Activated CD4-positive, alpha-beta T cell treated with anti-CD3 and anti-CD28 coated beads for 24 hours (primary cell): ENCODE data around the gene UNG.
"Not testable (repeated sequence)": the region's sequence is repeated elsewhere in the genome, so short reads cannot be mapped to it uniquely, and the experiment has no call there.

Experiments
- DNase-seq, 2 donors: peaks; one replicate each; pipeline ENCODE4 v3.0.0-alpha.2; 2020; ENCODE audit warnings: low read depth in 2 of 2

The UNG gene

GRCh38 chr12:109121346-109121880, 24.0 kb downstream of the UNG start:
- DNase-seq: no peak

GRCh38 chr12:109124878-109125648, 27.7 kb downstream of the UNG start:
- no peak for DNase-seq

GRCh38 chr12:109125791-109126190, 28.4 kb downstream of the UNG start:
- no peak for DNase-seq

GRCh38 chr12:109126784-109127183, 29.4 kb downstream of the UNG start:
- DNase-seq: no peak

- DNase-seq: no peak
These were observed 30.3 kb downstream of the UNG start for GRCh38 chr12:109127533-109128242.

- no peak for DNase-seq
These were observed 33.1 kb downstream of the UNG start for GRCh38 chr12:109130297-109131153.

- DNase-seq: no peak
These were observed 34.0 kb downstream of the UNG start for GRCh38 chr12:109131154-109132050.

GRCh38 chr12:109134186-109134917, 37.0 kb downstream of the UNG start:
- DNase-seq: no peak

GRCh38 chr12:109137055-109137454, 39.7 kb downstream of the UNG start:
- DNase-seq: no peak

- no peak for DNase-seq
These were observed 42.0 kb downstream of the UNG start for GRCh38 chr12:109139360-109139759.

GRCh38 chr12:109139791-109140190, 42.4 kb downstream of the UNG start:
- no peak for DNase-seq

GRCh38 chr12:109140560-109140959, 43.2 kb downstream of the UNG start:
- no peak for DNase-seq

- DNase-seq: no peak
These were observed 46.8 kb downstream of the UNG start for GRCh38 chr12:109144224-109144623.

- DNase-seq: not testable (repeated sequence)
These were observed 49.7 kb downstream of the UNG start for GRCh38 chr12:109147126-109147525.

- no peak for DNase-seq
These were observed 50.6 kb downstream of the UNG start for GRCh38 chr12:109147954-109148353.

GRCh38 chr12:109150124-109150640, 52.8 kb downstream of the UNG start:
- no peak for DNase-seq

GRCh38 chr12:109151457-109151856, 54.1 kb downstream of the UNG start:
- DNase-seq: no peak

- DNase-seq: no peak
These were observed 56.5 kb downstream of the UNG start for GRCh38 chr12:109153821-109154441.
